ENCODE data around the gene NUMA1. TPM values are rescaled to one million over a fixed set of nuclear protein-coding genes. Genes with fewer than 3 reads are reported as not detected.
A peak's percentile ranks its signal among the peaks of the same experiment; 100 is the strongest.

NUMA1 gene
- polyA plus RNA-seq, 3 donors, result 4.1 to 91.2 (median 12.4) TPM

- Mint-ChIP-seq H3K4me3 (no peak overlapping the region), H3K27me3 (ENCODE audit: low read depth in 3 of 3) (no peaks in the 10 kb centered on the region), H3K9me3 (no peaks in the 10 kb centered on the region), H3K4me1 (peaks cover 6% of the 10 kb centered on the region), H3K36me3 (peaks cover 28 to 41% of the 10 kb centered on the region in 2 donors), H3K27ac (no peak overlapping the region)
- peak overlapping the region in 1 of 3 experiments; percentile 89 for H3K4me3 ChIP-seq (replicated peaks in 1 of 3; ENCODE audit: low read depth in 2 of 3, low read length in 3 of 3)
- peak overlapping the region; percentile 93 for H3K4me2 ChIP-seq (replicated peaks; ENCODE audit: extremely low read depth, low read length, poor library complexity, severe bottlenecking)
- peak overlapping the region in 1 of 2 donors; percentile 95 for H3K27ac ChIP-seq (ENCODE audit: low read depth in 1 of 2, low read length in 2 of 2)
- H3K4me1 ChIP-seq (ENCODE audit: control insufficient read depth in 1 of 2, insufficient read depth in 2 of 2, low read length in 2 of 2), result peaks cover 33 to 42% of the 10 kb centered on the region in 2 donors
- H3K27me3 ChIP-seq (ENCODE audit: control insufficient read depth in 2 of 2, insufficient read depth in 2 of 2, low read length in 2 of 2), result no peaks in the 10 kb centered on the region
- no peaks in the 10 kb centered on the region for H3K9me3 ChIP-seq (replicated peaks in 1 of 2; ENCODE audit: control insufficient read depth in 1 of 2, insufficient read depth in 1 of 2, low read length in 2 of 2)
- peaks cover 27% of the 10 kb centered on the region for H4K20me1 ChIP-seq (ENCODE audit: insufficient read depth, low read length)
- H3K79me2 ChIP-seq (ENCODE audit: insufficient read depth, low read length), result peaks cover 94% of the 10 kb centered on the region
- 41% methylated on average over 5 of the region's 5 CpGs for WGBS (ENCODE audit: insufficient coverage)
- peaks cover 14 to 44% of the 10 kb centered on the region in 2 donors for H3K36me3 ChIP-seq (replicated peaks in 1 of 2; ENCODE audit: control insufficient read depth in 1 of 2, insufficient read depth in 2 of 2, low read length in 2 of 2)
- H2AFZ ChIP-seq (ENCODE audit: insufficient read depth, low read depth, low read length, poor library complexity, severe bottlenecking), result peak overlapping the region; percentile 97
- DNase-seq, result no peak
- intact Hi-C loops (cut with micrococcal nuclease), result no loop called here
- peak overlapping the region; percentile 82 for H3K9ac ChIP-seq (ENCODE audit: insufficient read depth, low read length, poor library complexity, severe bottlenecking)
- TF ChIP-seq CTCF (IDR thresholded peaks at IDR 0.05), result no peak
Measured at GRCh38 chr11:72039031-72039855, 41.1 kb downstream of the NUMA1 start.

GRCh38 chr11:72038491-72038890 is 41.9 kb downstream of the NUMA1 start:
- Histone ChIP-seq H3K36me3 (replicated peaks in 1 of 2; ENCODE audit: control insufficient read depth in 1 of 2, insufficient read depth in 2 of 2, low read length in 2 of 2) (peaks cover 21 to 44% of the 10 kb centered on the region in 2 donors), H4K20me1 (ENCODE audit: insufficient read depth, low read length) (peaks cover 27% of the 10 kb centered on the region), H3K79me2 (ENCODE audit: insufficient read depth, low read length) (peaks cover 94% of the 10 kb centered on the region), H3K9me3 (replicated peaks in 1 of 2; ENCODE audit: control insufficient read depth in 1 of 2, insufficient read depth in 1 of 2, low read length in 2 of 2) (no peaks in the 10 kb centered on the region), H3K4me2 (replicated peaks; ENCODE audit: extremely low read depth, low read length, poor library complexity, severe bottlenecking) (peak overlapping the region; percentile 93), H3K27me3 (ENCODE audit: control insufficient read depth in 2 of 2, insufficient read depth in 2 of 2, low read length in 2 of 2) (no peaks in the 10 kb centered on the region), H3K4me1 (ENCODE audit: control insufficient read depth in 1 of 2, insufficient read depth in 2 of 2, low read length in 2 of 2) (peaks cover 33 to 43% of the 10 kb centered on the region in 2 donors), H3K4me3 (replicated peaks in 1 of 3; ENCODE audit: low read depth in 2 of 3, low read length in 3 of 3) (no peak overlapping the region), H3K9ac (ENCODE audit: insufficient read depth, low read length, poor library complexity, severe bottlenecking) (no peak overlapping the region), H3K27ac (ENCODE audit: low read depth in 1 of 2, low read length in 2 of 2) (peak overlapping the region in 1 of 2 donors; percentile 95), H2AFZ (ENCODE audit: insufficient read depth, low read depth, low read length, poor library complexity, severe bottlenecking) (no peak overlapping the region)
- no peak for TF ChIP-seq CTCF (IDR thresholded peaks at IDR 0.05)
- intact Hi-C loops (cut with micrococcal nuclease), result no loop called here
- Mint-ChIP-seq H3K4me3 (peak overlapping the region in 1 of 2 donors; percentile 2), H3K27me3 (ENCODE audit: low read depth in 3 of 3) (no peaks in the 10 kb centered on the region), H3K4me1 (peaks cover 6% of the 10 kb centered on the region), H3K36me3 (peaks cover 34 to 48% of the 10 kb centered on the region in 2 donors), H3K9me3 (no peaks in the 10 kb centered on the region), H3K27ac (peak overlapping the region in 1 of 7 donors; percentile 49)
- WGBS (ENCODE audit: insufficient coverage), result 56% methylated on average over 2 of the region's 2 CpGs
- no peak for DNase-seq
